SU-DHL-6 (cell line): Measurements from ENCODE around the gene EHHADH.

ENCODE experiments used
- EZH2phosphoT487 ChIP-seq: fragments of 200-600 bp; sonication (generic), shearing (Covaris generic); conservative IDR thresholded peaks from 2 replicates; pipeline ENCODE4 v1.6.1; 2018; ENCODE audit warnings: mild to moderate bottlenecking, antibody characterized with exemption, low read length, moderate library complexity, mixed read lengths
- TF ChIP-seq, protein P1 (sequence below): fragments of 200-600 bp; sonication (generic); IDR thresholded peaks from one replicate; pipeline ENCODE4 v1.5.1; 2017; ENCODE audit warnings: antibody characterized with exemption, mild to moderate bottlenecking, low read length, moderate library complexity; ENCODE audit not compliant: insufficient read depth, poor library complexity, severe bottlenecking

DNA sequence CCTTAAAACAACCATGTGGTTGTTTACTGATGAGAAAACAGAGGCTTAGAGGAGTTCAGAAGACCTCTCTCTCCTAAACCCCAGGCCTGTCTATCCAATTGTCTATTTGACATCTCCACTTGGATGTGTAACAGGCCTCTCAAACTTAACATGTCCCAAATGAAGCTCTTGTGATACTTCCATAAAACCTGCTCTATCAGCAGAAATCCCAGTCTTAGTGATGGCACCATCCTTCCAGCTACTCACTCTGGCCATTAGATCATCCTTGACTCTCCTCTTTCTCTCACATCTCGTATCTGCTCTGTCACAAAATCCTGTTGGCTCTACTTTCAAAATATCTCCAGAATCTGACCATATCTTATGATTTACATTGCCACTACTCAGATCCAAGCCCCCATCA is 28.8 kb downstream of the EHHADH start:
- TF ChIP-seq EZH2phosphoT487: no peak
- TF ChIP-seq, protein P1, sequence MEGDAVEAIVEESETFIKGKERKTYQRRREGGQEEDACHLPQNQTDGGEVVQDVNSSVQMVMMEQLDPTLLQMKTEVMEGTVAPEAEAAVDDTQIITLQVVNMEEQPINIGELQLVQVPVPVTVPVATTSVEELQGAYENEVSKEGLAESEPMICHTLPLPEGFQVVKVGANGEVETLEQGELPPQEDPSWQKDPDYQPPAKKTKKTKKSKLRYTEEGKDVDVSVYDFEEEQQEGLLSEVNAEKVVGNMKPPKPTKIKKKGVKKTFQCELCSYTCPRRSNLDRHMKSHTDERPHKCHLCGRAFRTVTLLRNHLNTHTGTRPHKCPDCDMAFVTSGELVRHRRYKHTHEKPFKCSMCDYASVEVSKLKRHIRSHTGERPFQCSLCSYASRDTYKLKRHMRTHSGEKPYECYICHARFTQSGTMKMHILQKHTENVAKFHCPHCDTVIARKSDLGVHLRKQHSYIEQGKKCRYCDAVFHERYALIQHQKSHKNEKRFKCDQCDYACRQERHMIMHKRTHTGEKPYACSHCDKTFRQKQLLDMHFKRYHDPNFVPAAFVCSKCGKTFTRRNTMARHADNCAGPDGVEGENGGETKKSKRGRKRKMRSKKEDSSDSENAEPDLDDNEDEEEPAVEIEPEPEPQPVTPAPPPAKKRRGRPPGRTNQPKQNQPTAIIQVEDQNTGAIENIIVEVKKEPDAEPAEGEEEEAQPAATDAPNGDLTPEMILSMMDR: no peak
